HG03354 (cell line): Measurements from ENCODE around the gene CNKSR1.

Source experiments
- ATAC-seq: cut with Tn5 transposase; IDR thresholded peaks from one replicate; pipeline ENCODE4 v1.9.1; 2021; ENCODE audit warnings: mild to moderate bottlenecking; ENCODE audit not compliant: unreplicated experiment, poor library complexity, severe bottlenecking

The CNKSR1 gene, protein sequence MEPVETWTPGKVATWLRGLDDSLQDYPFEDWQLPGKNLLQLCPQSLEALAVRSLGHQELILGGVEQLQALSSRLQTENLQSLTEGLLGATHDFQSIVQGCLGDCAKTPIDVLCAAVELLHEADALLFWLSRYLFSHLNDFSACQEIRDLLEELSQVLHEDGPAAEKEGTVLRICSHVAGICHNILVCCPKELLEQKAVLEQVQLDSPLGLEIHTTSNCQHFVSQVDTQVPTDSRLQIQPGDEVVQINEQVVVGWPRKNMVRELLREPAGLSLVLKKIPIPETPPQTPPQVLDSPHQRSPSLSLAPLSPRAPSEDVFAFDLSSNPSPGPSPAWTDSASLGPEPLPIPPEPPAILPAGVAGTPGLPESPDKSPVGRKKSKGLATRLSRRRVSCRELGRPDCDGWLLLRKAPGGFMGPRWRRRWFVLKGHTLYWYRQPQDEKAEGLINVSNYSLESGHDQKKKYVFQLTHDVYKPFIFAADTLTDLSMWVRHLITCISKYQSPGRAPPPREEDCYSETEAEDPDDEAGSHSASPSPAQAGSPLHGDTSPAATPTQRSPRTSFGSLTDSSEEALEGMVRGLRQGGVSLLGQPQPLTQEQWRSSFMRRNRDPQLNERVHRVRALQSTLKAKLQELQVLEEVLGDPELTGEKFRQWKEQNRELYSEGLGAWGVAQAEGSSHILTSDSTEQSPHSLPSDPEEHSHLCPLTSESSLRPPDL

DNA sequence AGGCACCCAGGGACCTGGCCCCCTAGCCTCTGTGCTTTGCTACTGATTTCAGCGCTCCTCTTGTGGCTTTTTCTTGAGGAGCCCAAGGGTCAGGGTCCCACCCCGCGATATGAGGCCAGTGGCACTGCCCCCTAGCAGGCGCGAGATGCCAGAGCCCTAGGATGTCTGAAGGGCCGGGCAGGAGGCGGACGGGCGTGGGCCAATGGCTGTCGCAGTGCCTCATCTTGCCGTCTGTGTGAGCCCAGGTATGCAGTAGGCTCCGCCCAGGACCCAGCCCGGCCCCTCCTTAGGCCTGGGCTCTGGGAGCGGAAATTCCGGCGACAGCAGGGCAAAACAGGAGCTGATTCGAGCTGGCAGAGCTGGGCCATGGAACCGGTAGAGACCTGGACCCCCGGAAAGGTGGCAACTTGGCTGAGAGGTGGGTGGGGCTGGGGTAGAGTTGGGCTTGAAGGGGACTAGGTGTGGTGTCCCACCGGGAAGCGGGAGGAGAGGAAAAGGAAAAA is at the start of gene CNKSR1:
CNKSR1 (plus strand) TSS at position 310 of the 503 bp plus-strand sequence; CDS start at position 367, 57 bp downstream.
- ATAC-seq: no peak

DNA sequence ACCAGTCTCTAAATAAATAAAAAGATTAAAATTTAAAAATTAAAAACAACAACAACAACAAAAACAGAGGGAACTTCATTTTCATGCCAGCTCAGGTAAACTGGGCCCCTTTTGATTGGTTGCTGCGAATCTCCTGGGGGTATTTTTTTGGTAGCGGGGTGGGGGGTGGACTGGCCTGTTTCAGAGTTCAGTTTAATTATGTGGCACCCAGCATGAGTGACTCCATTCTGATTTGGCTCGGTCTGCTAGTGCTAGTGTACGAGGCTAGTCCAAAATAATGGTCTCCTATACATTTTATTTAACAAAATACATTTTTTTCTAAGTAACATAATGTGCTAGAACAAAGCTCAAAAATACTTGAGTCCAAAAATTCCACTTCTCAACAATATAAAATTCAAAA is 47.5 kb upstream of the CNKSR1 start:
- no peak for ATAC-seq

DNA sequence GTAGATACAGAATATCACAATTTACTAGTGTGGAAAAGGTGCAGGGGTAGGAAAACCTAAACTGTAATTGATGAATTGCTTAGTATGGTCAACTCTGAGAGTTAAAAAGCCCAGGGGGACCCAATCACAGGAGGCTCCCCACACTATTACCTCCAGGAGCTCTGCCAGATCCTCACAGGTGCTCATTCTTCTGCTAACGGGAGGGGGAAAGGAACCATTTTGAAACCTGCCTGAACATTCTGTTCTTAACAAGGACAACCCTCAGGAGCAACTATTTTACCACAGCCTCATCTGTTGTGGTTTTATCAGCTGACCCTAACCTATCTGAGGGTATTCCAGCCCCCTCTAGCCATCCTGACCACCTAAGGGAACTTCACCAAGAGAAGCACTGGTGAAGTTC is 46.6 kb upstream of the CNKSR1 start:
- no peak for ATAC-seq

DNA sequence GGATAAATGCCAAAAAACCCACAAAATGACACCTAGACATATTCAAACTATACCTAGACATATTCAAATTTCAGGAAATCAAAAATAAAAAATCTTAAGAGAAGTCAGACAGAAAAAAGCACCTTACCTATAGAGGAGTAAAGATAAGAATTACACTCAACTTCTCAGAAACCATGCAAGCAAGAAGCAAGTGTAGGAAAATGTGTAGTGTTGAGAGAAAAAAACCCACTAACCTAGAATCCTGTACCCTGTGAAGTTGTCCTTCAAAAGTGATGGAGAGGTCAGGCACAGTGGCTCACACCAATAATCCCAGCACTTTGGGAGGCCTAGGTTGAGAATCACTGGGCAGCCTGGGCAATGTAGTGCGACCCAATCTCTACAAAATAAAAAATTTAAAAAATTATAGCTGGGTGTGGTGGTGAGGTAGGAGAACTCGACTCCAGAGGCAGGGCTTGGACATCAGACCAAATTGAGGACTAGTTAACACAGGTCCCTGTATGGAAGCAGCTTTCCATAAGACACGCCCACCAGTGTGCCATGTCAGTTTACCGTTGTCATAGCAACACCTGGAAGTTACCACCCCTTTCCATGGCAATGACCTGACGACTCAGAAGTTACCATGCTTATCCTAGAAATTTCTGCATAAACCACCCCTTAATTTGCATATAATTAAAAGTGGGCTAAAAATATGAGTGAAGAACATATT is 45.0 kb upstream of the CNKSR1 start:
- ATAC-seq: no peak

DNA sequence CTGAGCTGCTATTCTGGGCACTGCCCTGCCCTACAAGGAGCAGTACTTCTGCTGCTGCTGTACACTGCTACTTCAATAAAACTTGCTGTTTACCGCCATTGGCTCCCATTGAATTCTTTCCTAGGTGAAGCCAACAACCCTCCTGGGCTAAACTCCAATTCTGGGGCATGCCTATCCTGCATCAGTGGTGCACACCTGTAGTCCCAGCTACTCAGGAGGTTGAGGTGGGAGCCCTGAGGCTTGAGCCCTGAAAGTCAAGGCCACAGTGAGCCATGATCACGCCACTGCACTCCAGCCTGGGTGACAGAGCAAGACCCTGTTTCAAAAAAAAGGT is 44.5 kb upstream of the CNKSR1 start:
- no peak for ATAC-seq

DNA sequence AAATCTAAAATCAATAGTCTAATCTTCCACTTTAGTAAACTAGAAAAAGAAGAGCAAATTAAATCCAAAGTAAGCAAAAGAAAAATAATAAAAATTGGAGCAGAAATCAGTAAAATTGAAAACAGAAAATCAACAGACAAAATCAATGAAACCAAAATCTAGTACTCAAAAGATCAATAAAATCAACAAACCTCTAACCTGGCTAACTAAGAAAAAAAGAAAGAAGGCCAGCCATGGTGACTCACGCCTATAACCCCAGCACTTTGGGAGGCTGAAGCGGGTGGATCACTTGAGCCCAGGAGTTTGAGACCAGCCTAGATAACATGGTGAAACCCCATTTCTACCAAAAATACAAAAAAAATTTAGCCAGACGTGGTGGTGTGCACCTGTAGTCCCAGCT is 42.8 kb upstream of the CNKSR1 start:
- no peak for ATAC-seq

DNA sequence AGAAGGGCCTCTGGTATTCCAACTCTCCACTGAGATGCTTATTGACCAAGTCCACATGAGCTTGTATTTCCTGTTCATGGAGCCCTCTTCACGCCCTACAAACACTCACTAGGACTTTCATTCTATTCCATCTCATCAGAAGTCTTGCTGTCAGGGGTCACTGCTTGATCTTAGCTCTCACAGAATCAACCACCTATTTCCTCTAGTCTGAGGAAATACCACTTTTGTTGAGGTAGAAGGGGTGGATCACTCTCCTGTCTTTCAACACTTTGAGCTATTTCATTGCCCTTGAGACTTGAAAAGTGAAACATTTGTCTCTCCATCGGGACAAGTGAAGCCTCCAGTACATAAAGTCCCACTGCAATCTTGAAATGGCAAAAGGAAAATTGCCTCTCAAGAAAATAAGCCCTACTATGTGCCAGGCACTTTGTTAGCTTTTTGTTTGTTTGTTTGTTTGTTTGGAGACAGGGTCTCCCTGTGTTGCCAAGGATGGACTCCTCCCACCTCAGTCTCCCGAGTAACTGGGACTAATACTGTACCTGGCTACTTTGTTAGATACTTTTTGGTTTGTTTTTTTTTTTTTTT is 38.2 kb upstream of the CNKSR1 start:
- ATAC-seq: no peak

DNA sequence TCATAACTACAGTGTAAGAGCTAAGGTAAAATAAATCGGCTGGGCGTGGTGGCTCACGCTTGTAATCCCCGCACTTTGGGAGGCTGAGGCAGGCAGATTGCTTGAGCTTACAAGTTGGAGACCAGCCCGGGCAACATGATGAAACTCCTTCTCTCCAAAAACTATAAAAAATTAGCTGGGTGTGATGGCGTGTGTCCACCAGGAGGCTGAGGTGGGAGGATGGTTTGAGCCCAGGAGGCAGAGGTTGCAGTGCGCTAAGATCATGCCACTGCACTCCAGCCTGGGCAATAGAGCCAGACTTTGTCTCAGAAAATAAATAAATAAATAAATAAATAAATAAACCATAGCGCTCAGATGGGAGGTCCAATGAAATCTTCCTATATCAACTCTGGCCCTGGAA is 35.1 kb upstream of the CNKSR1 start:
- ATAC-seq: no peak

DNA sequence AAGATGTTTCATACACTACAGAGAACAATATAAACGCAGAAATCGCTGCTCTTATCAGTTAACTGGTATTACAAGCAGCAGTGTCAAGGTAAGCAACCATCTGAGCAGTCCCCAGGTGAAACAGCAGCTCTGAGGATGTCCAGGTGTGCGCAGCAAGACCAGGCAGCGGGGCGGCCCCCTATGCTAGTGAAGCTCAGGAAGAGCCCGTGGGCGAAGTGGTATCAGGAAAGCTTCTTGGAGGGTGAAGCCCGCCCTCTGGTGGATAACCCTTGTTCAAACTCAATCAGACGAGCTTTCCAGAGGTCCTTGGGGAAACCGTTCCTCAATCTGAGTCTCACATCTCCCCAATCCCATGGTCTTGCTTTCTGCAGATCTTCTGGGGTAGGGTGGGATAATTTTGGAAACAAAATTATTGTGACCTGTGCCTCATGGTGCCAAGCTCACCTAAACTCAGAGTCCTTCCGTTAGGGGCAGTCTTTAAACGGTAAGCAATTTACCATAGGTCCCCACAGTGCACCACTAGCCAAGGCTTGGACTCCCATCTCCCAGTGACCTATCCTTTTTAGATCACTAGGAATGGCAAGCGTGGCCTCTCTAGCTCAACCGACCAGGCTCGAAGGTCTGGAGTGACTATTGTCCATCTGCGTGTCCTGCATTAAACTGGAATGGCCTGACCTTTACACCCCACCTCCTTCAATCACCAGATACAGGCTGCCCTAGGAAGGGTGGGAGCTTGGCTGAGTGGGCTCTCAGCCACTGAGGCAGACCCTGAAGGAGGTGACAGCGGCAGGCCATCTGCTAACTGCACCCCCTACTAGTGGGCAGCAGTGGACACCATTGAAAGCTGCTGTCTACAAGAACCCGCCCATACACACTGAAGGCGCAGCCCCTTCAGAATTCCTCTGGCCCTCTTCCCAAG is 32.0 kb upstream of the CNKSR1 start:
- ATAC-seq: no peak

DNA sequence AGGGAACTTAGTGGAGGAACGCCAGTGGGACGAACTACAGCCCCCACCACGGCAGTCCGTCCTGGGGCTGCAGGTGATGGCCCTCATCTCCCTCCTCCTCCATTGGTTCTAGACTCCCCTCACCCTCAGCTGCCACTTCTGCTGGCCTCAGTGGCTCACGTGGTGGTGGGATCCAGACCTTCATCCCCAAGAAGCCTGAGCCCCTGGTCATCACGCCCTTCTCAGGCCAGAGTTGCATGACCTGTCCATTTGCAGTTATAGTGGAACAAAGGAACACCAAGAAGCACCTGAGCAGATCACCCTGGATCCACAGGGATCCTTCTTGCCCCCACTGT is 31.4 kb upstream of the CNKSR1 start:
- ATAC-seq: no peak

DNA sequence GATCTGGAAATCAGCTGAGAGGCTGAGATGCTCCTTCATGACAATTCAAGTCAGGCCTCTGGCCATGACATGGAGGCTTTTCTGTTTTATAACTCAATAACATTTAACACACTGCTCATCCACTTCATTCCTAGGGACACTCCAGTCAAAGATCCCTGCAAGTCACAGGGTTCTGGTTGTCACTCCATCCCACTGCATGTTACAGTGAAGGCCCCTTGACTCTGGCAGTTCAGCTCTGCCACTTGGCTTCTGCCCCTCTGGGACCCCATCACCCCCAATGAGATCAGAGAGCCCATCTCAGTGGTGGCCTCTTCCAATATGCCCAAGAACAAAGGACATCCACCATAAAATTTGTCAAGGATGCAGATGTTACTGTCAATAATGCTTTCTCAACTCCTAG is 28.4 kb upstream of the CNKSR1 start:
- no peak for ATAC-seq

DNA sequence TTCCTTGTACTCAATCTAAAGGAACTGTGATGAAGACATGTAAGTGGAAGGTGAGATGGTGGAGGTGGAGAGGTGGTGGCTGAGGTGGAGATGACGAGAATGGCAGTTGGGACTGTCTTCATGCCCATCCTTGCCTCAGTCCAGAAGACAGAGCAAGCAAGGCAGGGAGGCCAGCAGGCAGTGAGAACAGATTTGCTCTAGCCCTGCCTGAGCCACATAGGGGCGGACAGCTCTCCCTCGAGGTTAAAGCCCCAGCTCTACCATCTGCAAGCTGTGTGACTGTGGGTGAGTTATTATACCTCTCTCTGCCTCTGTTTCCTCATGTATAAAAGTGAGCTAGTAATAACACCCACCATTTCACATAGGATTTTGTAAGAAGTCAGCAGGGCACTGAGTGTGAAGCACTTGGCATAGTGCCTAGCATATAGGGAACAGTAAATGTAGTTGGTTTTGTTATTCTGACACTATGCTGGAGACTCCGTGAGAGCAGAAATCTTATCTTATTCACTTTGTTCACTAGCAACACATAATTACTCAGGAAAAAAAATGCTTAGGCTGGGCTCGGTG is 23.2 kb upstream of the CNKSR1 start:
- no peak for ATAC-seq

DNA sequence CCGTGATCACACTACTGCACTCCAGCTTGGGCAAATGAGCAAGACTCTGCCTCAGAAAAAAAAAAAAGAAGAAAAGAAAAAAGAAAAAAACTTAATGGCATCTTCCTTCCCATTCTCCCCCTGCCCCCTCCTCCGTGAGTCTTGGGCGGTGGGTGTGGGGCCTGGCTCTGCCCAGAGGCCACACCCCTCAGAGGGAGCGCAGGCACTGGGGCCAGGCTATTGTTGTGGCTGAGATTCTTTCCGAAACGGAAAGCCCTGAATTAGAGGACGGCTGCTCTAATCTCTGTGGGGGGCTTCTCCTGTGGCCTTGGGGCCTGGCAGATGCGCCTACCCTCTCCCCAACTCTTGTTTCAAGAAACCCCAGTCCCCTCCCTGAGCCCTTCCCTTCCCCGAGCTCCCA is 22.5 kb upstream of the CNKSR1 start:
- no peak for ATAC-seq

DNA sequence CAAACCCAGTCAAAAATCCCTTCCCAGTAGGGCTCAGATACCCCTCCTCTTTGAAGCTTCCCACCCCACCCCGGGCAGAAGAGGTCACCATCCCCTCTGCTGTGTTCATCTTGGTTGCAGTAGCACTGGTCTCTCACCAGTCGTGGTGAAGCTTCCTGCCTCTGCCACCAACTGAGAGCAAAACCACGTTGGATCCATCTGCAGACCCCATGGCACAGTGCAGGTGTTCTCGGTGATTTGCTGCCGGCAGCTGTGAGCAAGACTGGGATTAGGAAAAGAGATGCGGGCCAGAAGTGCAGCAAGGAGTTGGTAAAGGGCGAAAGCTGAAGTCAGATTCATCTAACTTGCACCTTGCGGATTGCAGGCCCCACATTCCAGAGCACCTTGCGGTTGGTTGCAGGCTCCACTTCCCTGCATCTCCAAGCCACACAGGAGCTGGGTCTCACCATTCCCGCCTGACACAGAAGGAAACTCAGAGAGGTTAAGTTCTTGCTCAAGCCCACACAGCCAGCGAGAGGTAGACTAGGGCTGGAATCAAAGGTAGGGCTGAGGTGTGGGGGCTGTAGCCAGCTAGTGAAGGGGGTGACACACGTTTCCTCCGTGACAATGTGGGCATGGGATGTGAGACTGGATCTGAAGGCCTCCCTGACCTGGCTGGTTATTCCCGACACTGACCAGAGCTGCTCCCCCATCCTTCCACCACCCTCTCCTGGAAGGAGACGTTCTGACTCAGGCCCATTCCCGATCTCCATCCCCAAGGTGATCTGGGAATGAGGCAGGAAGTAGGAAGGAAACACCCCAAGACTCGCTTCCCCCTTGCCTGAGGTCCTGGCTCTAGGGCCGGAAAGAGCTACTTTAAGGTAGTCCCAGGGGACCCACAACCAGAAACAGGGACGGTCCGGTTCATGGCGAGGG is 21.7 kb upstream of the CNKSR1 start:
- no peak for ATAC-seq

DNA sequence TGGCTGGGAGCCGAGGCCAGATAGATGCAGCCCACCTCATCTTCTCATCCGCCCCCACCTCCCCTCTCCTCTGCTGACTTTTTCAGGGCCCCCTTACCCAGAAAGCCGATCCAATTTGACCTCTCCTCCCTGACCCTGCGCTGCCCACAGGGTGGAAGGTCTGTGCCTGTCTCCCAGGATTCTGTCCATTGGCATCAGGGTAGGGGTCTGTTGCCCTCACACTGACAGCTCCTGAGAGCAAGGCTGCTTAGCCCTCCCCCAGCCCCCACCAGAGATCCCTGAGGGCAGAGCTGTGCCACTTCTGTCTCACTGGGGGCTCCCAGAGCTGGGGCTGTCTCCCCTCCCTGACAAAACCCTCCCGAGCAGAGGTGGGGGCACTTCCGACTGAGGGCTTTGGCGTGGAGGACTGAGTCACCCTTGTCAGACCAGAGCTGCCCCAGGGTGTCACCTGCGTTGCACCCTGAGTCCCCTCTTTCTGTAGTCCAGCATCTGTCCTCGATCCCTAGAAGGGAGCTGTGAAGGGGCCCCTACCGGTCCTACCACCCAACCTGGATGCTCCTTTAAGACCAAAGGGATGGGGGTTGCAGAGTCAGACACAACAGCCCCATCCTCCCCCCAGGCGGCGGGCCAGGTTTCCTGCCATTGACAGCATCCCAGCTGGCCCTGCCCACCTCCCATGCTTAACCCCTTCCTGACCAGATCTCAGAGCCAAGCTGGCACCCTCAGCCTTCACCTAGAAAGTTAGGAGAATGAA is 20.8 kb upstream of the CNKSR1 start:
- ATAC-seq: no peak

DNA sequence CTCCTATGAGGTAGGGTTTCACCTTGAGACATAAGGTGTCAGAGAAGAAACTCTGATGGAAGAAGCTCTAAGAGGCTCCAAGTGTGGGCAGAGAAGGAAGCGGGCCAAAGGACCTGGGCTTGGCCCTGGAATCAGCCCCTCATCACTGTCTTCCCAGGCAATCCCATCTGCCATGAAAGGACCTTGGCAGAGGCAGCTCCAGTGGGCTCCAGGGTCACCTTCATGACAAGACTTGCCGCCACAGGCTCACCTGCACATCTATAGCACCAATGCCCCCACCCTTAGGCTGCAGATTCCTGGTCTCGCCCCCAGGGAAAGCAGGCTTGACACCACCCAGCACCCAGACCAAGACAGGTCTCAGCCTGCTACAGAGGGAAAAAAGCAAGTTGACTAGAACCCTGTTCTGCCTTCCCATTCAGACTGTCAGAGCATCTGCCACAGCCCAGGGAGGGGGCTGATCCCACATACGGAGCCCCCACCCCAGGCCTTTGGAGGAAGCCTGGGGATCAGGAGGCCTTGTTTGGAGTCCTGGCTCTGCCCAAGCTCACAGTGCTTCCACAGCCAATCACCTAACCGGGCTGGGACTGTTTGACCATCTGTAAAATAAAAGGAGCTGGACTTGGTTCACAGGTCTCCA is 18.9 kb upstream of the CNKSR1 start:
- ATAC-seq: no peak
